ENCODE results near the gene AACS. TPM values are rescaled to one million over a fixed set of nuclear protein-coding genes. Genes with fewer than 3 reads are reported as not detected.

Gene AACS
- total RNA-seq, 2 experiments from 2014 or later = 10.8 to 11.7 TPM

DNA sequence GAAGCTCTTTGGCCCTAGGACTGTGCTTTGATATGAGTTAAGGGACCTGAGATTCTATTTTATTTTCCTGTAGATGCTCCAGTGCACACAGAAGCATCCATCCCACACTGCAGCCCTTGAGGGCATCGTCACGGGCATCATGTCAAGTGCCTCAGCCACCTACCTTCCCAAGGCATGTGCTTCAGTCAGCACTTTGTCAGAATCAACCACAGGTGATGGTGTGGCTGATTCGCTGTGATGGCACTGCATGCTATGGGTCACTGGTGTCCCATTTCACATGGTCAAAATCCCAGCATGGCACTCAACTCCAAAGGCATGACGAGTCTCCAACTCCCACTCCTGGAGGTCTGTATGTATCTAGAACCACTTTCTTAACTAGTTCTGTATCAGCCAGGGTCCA is 100.8 kb downstream of the AACS start:
- Mint-ChIP-seq H3K27ac (no peak overlapping the region), H3K4me3 (no peak overlapping the region), H3K36me3 (ENCODE audit: low read depth) (no peaks in the 10 kb centered on the region), H3K27me3 (peaks cover 18% of the 10 kb centered on the region), H3K4me1 (ENCODE audit: low read depth) (no peaks in the 10 kb centered on the region), H3K9me3 (no peaks in the 10 kb centered on the region)
- no peak for ATAC-seq (ENCODE audit: poor library complexity)
- H3K27me3 ChIP-seq (ENCODE audit: control insufficient read depth in 1 of 2, insufficient read depth in 2 of 2, low read length in 2 of 2) = no peaks in the 10 kb centered on the region
- H3K27ac ChIP-seq (ENCODE audit: low read depth in 1 of 2, low read length in 2 of 2) = no peak overlapping the region
- ChIA-PET CTCF (no interaction called here), POLR2A (no interaction called here)
- H3K4me3 ChIP-seq (ENCODE audit: low read length) = no peak overlapping the region
- H3K4me1 ChIP-seq (ENCODE audit: insufficient read depth, low read length) = no peaks in the 10 kb centered on the region
- H3K9me3 ChIP-seq (ENCODE audit: control insufficient read depth in 1 of 2, insufficient read depth in 1 of 2, low read length in 2 of 2) = no peaks in the 10 kb centered on the region
- TF ChIP-seq, protein P1, sequence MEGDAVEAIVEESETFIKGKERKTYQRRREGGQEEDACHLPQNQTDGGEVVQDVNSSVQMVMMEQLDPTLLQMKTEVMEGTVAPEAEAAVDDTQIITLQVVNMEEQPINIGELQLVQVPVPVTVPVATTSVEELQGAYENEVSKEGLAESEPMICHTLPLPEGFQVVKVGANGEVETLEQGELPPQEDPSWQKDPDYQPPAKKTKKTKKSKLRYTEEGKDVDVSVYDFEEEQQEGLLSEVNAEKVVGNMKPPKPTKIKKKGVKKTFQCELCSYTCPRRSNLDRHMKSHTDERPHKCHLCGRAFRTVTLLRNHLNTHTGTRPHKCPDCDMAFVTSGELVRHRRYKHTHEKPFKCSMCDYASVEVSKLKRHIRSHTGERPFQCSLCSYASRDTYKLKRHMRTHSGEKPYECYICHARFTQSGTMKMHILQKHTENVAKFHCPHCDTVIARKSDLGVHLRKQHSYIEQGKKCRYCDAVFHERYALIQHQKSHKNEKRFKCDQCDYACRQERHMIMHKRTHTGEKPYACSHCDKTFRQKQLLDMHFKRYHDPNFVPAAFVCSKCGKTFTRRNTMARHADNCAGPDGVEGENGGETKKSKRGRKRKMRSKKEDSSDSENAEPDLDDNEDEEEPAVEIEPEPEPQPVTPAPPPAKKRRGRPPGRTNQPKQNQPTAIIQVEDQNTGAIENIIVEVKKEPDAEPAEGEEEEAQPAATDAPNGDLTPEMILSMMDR (IDR thresholded peaks at IDR 0.05) = no peak
- H3K36me3 ChIP-seq (ENCODE audit: insufficient read depth, low read length) = no peaks in the 10 kb centered on the region
- DNase-seq = no peak
- intact Hi-C loops (cut with DNase I, micrococcal nuclease) = no loop called here

DNA sequence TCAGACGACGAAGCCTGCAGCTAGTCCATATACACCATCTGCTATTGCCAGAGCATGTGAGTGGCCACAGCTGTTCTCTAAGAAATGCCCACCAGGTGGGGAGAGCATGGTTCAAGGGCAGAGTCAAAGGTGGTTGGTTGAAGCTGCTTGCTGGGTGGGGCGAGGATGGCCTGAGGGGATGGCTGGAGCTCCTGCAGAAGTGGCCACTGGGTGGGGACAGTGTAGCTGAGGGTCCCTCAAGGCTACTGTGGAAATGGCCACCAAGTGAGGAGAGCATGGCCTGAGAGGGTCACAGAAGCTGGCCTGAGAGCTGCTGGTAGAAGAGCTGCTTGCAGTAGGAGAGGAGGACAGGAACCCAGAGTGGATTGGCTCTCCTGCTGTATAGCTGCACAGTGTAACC is 102.4 kb downstream of the AACS start:
- Mint-ChIP-seq H3K4me1 (ENCODE audit: low read depth) (no peaks in the 10 kb centered on the region), H3K27me3 (peaks cover 18% of the 10 kb centered on the region), H3K27ac (no peak overlapping the region), H3K9me3 (no peaks in the 10 kb centered on the region), H3K36me3 (ENCODE audit: low read depth) (no peaks in the 10 kb centered on the region), H3K4me3 (no peak overlapping the region)
- ChIA-PET CTCF (no interaction called here), POLR2A (no interaction called here)
- H3K36me3 ChIP-seq (ENCODE audit: insufficient read depth, low read length) = no peaks in the 10 kb centered on the region
- no peaks in the 10 kb centered on the region for H3K4me1 ChIP-seq (ENCODE audit: insufficient read depth, low read length)
- no peaks in the 10 kb centered on the region for H3K9me3 ChIP-seq (ENCODE audit: control insufficient read depth in 1 of 2, insufficient read depth in 1 of 2, low read length in 2 of 2)
- TF ChIP-seq, protein P1 (IDR thresholded peaks at IDR 0.05) = no peak
- H3K4me3 ChIP-seq (ENCODE audit: low read length) = no peak overlapping the region
- no peak overlapping the region for H3K27ac ChIP-seq (ENCODE audit: low read depth in 1 of 2, low read length in 2 of 2)
- intact Hi-C loops (cut with DNase I, micrococcal nuclease) = no loop called here
- DNase-seq (no peak), ATAC-seq (ENCODE audit: poor library complexity) (no peak)
- no peaks in the 10 kb centered on the region for H3K27me3 ChIP-seq (ENCODE audit: control insufficient read depth in 1 of 2, insufficient read depth in 2 of 2, low read length in 2 of 2)

DNA sequence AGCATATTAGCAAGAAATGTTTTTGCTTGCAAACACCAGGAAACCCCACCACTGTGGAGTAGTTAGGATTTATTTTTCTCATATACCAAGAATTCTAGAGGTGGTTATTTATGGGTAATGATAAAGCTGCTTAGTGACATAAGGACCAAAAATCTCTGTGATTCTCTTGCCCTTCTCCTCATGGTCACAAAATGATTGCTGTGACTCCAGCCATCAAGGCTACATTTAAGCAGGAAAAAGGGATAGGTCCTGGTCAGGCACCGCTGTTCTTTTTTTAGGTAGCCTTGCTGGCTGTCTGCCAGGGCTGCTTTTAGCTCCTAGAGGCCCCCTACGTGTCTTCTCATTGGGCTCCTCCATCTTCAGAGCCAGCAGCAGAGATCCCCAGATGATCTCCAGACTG is 104.2 kb downstream of the AACS start:
- H3K27ac Mint-ChIP-seq = no peak overlapping the region
- no peaks in the 10 kb centered on the region for H3K36me3 Mint-ChIP-seq (ENCODE audit: low read depth)
- DNase-seq (no peak), ATAC-seq (ENCODE audit: poor library complexity) (no peak)
- no peaks in the 10 kb centered on the region for H3K4me1 Mint-ChIP-seq (ENCODE audit: low read depth)
- TF ChIP-seq, protein P1 (IDR thresholded peaks at IDR 0.05) = no peak
- no peak overlapping the region for H3K4me3 Mint-ChIP-seq
- POLR2A ChIA-PET = no interaction called here
- peaks cover 0 to under 1% of the 10 kb centered on the region in 2 experiments for H3K27me3 ChIP-seq (ENCODE audit: control insufficient read depth in 1 of 2, insufficient read depth in 2 of 2, low read length in 2 of 2)
- no peak overlapping the region for H3K4me3 ChIP-seq (ENCODE audit: low read length)
- peaks cover 18% of the 10 kb centered on the region for H3K27me3 Mint-ChIP-seq
- H3K36me3 ChIP-seq (ENCODE audit: insufficient read depth, low read length) = no peaks in the 10 kb centered on the region
- no peaks in the 10 kb centered on the region for H3K9me3 Mint-ChIP-seq
- intact Hi-C loops (cut with DNase I, micrococcal nuclease) = no loop called here
- H3K27ac ChIP-seq (ENCODE audit: low read depth in 1 of 2, low read length in 2 of 2) = no peak overlapping the region
- H3K4me1 ChIP-seq (ENCODE audit: insufficient read depth, low read length) = no peaks in the 10 kb centered on the region
- CTCF ChIA-PET = no interaction called here
- H3K9me3 ChIP-seq (ENCODE audit: control insufficient read depth in 1 of 2, insufficient read depth in 1 of 2, low read length in 2 of 2) = no peaks in the 10 kb centered on the region
